H9 (cell line): Measurements from ENCODE around the gene SREBF1. TPM values are rescaled to one million over a fixed set of nuclear protein-coding genes. Genes with fewer than 3 reads are reported as not detected.
A peak's percentile ranks its signal among the peaks of the same experiment; 100 is the strongest.

Experiments
- DNase-seq: peaks from one replicate; pipeline ENCODE4 v3.0.0-alpha.2; 2017
- H2AFZ ChIP-seq: one replicate; pipeline ENCODE4 v1.6.1; 2013; ENCODE audit warnings: mild to moderate bottlenecking, low read length, control low read depth, moderate library complexity
- H2AK5ac ChIP-seq: 2 replicates; pipeline ENCODE4 v1.6.1; 2013; ENCODE audit warnings: low read length, control low read depth, mixed read lengths; ENCODE audit not compliant: insufficient read length
- H2BK120ac ChIP-seq: one replicate; pipeline ENCODE4 v1.6.1; 2013; ENCODE audit warnings: low read depth, mild to moderate bottlenecking, low read length, control low read depth, inconsistent platforms; ENCODE audit not compliant: poor library complexity, severe bottlenecking
- H2BK12ac ChIP-seq: 2 replicates; pipeline ENCODE4 v1.6.1; 2013; ENCODE audit warnings: low read length, control low read depth, mixed read lengths, low read depth; ENCODE audit not compliant: insufficient read length
- H2BK15ac ChIP-seq: 2 replicates; pipeline ENCODE4 v1.6.1; 2013; ENCODE audit warnings: low read depth, low read length, control low read depth
- H2BK20ac ChIP-seq: one replicate; pipeline ENCODE4 v1.6.1; 2013; ENCODE audit warnings: low read depth, mild to moderate bottlenecking, low read length, control low read depth, inconsistent platforms; ENCODE audit not compliant: poor library complexity, severe bottlenecking
- H2BK5ac ChIP-seq: 2 replicates; pipeline ENCODE4 v1.6.1; 2013; ENCODE audit warnings: low read length, control low read depth, mixed read lengths; ENCODE audit not compliant: insufficient read length
- H3K14ac ChIP-seq: 2 replicates; pipeline ENCODE4 v1.6.1; 2013; ENCODE audit warnings: low read length, control low read depth; ENCODE audit not compliant: insufficient read depth
- H3K18ac ChIP-seq: 2 replicates; pipeline ENCODE4 v1.6.1; 2013; ENCODE audit warnings: low read depth, mild to moderate bottlenecking, mixed read lengths, low read length, control low read depth; ENCODE audit not compliant: insufficient read length
- H3K23ac ChIP-seq: 2 replicates; pipeline ENCODE4 v1.6.1; 2013; ENCODE audit warnings: low read length, control low read depth, mixed read lengths, low read depth; ENCODE audit not compliant: insufficient read length
- H3K23me2 ChIP-seq: 2 replicates; pipeline ENCODE4 v1.6.1; 2013; ENCODE audit warnings: low read depth, mild to moderate bottlenecking, mixed read lengths, low read length, control low read depth; ENCODE audit not compliant: insufficient read length, poor library complexity, severe bottlenecking
- H3K27ac ChIP-seq: 2 replicates; pipeline ENCODE4 v1.5.1; 2013; ENCODE audit warnings: low read length, control low read depth, mixed read lengths, low read depth; ENCODE audit not compliant: insufficient read length
- H3K27me3 ChIP-seq: 2 replicates; pipeline ENCODE4 v1.6.1; 2013; ENCODE audit warnings: low read length, control low read depth, inconsistent platforms; ENCODE audit not compliant: insufficient read depth
- H3K4ac ChIP-seq: 2 replicates; pipeline ENCODE4 v1.6.1; 2013; ENCODE audit warnings: low read depth, mild to moderate bottlenecking, control low read depth, inconsistent platforms, low read length, moderate library complexity
- H3K4me1 ChIP-seq: 2 replicates; pipeline ENCODE4 v1.6.1; 2013; ENCODE audit warnings: low read length, control low read depth, inconsistent platforms; ENCODE audit not compliant: insufficient read depth
- H3K4me2 ChIP-seq: 2 replicates; pipeline ENCODE4 v1.6.1; 2013; ENCODE audit warnings: low read length, control low read depth, mixed read lengths; ENCODE audit not compliant: insufficient read length, insufficient read depth
- H3K56ac ChIP-seq: 2 replicates; pipeline ENCODE4 v1.6.1; 2013; ENCODE audit warnings: low read depth, mild to moderate bottlenecking, mixed read lengths, low read length, control low read depth; ENCODE audit not compliant: insufficient read length
- H3K79me1 ChIP-seq: 2 replicates; pipeline ENCODE4 v1.6.1; 2013; ENCODE audit warnings: low read depth, mild to moderate bottlenecking, moderate library complexity, low read length, control low read depth, inconsistent platforms; ENCODE audit not compliant: insufficient read depth, poor library complexity, severe bottlenecking
- H3K79me2 ChIP-seq: 2 replicates; pipeline ENCODE4 v1.6.1; 2013; ENCODE audit warnings: low read length, control low read depth, inconsistent platforms; ENCODE audit not compliant: insufficient read depth
- H3K9ac ChIP-seq: 2 replicates; pipeline ENCODE4 v1.6.1; 2013; ENCODE audit warnings: low read length, control low read depth, mixed read lengths; ENCODE audit not compliant: insufficient read length; ENCODE audit errors: extremely low read depth
- H3K9me3 ChIP-seq: one replicate; pipeline ENCODE4 v1.6.1; 2013; ENCODE audit warnings: low read depth, low read length, inconsistent platforms; ENCODE audit not compliant: control insufficient read depth
- H3T11ph ChIP-seq: one replicate; pipeline ENCODE4 v1.6.1; 2013; ENCODE audit warnings: mild to moderate bottlenecking, low read length, control low read depth, inconsistent platforms
- H4K20me1 ChIP-seq: one replicate; pipeline ENCODE4 v1.6.1; 2013; ENCODE audit not compliant: control insufficient read depth, insufficient read length, insufficient read depth
- H4K5ac ChIP-seq: 2 replicates; pipeline ENCODE4 v1.6.1; 2013; ENCODE audit warnings: low read depth, mild to moderate bottlenecking, mixed read lengths, low read length, control low read depth; ENCODE audit not compliant: insufficient read length
- H4K8ac ChIP-seq: replicated peaks from 2 replicates; pipeline ENCODE4 v1.6.1; 2013; ENCODE audit warnings: low read length, control low read depth, mixed read lengths, low read depth; ENCODE audit not compliant: insufficient read length
- H4K91ac ChIP-seq: 2 replicates; pipeline ENCODE4 v1.6.1; 2013; ENCODE audit warnings: low read depth, mild to moderate bottlenecking, moderate library complexity, mixed read lengths, low read length, control low read depth; ENCODE audit not compliant: insufficient read length
- H3K27ac Mint-ChIP-seq, 3 experiments: 2 replicates in 2 of 3; 3 replicates in 1 of 3; pipeline ENCODE4 v1.8.0; 2020 to 2021; ENCODE audit warnings: mixed read lengths in 3 of 3, mild to moderate bottlenecking in 1 of 3, moderate library complexity in 1 of 3
- H3K27me3 Mint-ChIP-seq: 2 replicates; pipeline ENCODE4 v1.8.0; 2021; ENCODE audit warnings: low read depth, mild to moderate bottlenecking, moderate library complexity, mixed read lengths
- H3K36me3 Mint-ChIP-seq, 3 experiments: 2 replicates in 2 of 3; 3 replicates in 1 of 3; pipeline ENCODE4 v1.8.0; 2020 to 2021; ENCODE audit warnings: low read depth in 3 of 3, mixed read lengths in 3 of 3; ENCODE audit not compliant: insufficient read depth in 1 of 3
- H3K4me1 Mint-ChIP-seq, 2 experiments: 2 replicates each; pipeline ENCODE4 v1.8.0; 2020; ENCODE audit warnings: mixed read lengths in 2 of 2
- H3K4me3 Mint-ChIP-seq, 2 experiments: 2 replicates in 1 of 2; 3 replicates in 1 of 2; pipeline ENCODE4 v1.8.0; 2020 to 2021; ENCODE audit warnings: mild to moderate bottlenecking in 2 of 2, mixed read lengths in 2 of 2, moderate library complexity in 1 of 2
- H3K9me3 Mint-ChIP-seq, 2 experiments: 2 replicates in 1 of 2; 3 replicates in 1 of 2; pipeline ENCODE4 v1.8.0; 2020; ENCODE audit warnings: mild to moderate bottlenecking in 2 of 2, mixed read lengths in 2 of 2, moderate library complexity in 1 of 2
- CTCF ChIP-seq: fragments of 200-600 bp; sonication (generic); conservative IDR thresholded peaks from 3 replicates; pipeline ENCODE4 v1.8.0; 2021; ENCODE audit warnings: antibody characterized with exemption, mild to moderate bottlenecking
- WGBS: extraction: QIAGEN DNeasy Blood & Tissue Kit; methylation state at CpG from one replicate; pipeline ENCODE4 v1.1.7; 2013; ENCODE audit warnings: missing lambda C conversion rate, low lambda C conversion rate, mixed read lengths; ENCODE audit not compliant: insufficient read length; ENCODE audit errors: extremely low coverage; 5-methylcytosine and 5-hydroxymethylcytosine counted together
- total RNA-seq: library from RNA; stranded (reverse); gene quantifications from 2 replicates; pipeline ENCODE4 v1.2.1, GENCODE V29; 2021

SREBF1 gene
- total RNA-seq, 1 experiment from 2014 or later, result 81.9 TPM

- H3T11ph ChIP-seq, result no peak overlapping the region
- DNase-seq, result no peak
- no peak overlapping the region for H4K5ac ChIP-seq
- H2AK5ac ChIP-seq, result no peak overlapping the region
- H3K27ac Mint-ChIP-seq, result peak overlapping the region in 1 of 3 experiments; percentile 59; a peak in 1 of 7 replicates
- H3K9me3 ChIP-seq, result no peaks in the 10 kb centered on the region
- no peak overlapping the region for H3K9ac ChIP-seq
- peaks cover 13 to 45% of the 10 kb centered on the region in 2 experiments for H3K4me1 Mint-ChIP-seq
- no peak overlapping the region for H3K4ac ChIP-seq
- no peak overlapping the region for H2BK20ac ChIP-seq
- H3K4me2 ChIP-seq, result no peak overlapping the region
- H2BK120ac ChIP-seq, result no peak overlapping the region
- H3K23ac ChIP-seq, result no peak overlapping the region
- no peaks in the 10 kb centered on the region for H3K79me2 ChIP-seq
- H3K9me3 Mint-ChIP-seq, result no peaks in the 10 kb centered on the region
- no peaks in the 10 kb centered on the region; the same call in 1 of the 2 replicates for H3K27me3 ChIP-seq
- H2BK12ac ChIP-seq, result no peak overlapping the region
- no peak overlapping the region for H4K8ac ChIP-seq
- H4K20me1 ChIP-seq, result no peaks in the 10 kb centered on the region
- no peak overlapping the region for H3K18ac ChIP-seq
- no peak overlapping the region for H3K27ac ChIP-seq
- H3K14ac ChIP-seq, result no peak overlapping the region
- no peak overlapping the region for H3K4me3 Mint-ChIP-seq
- no peaks in the 10 kb centered on the region for H3K79me1 ChIP-seq
- H2AFZ ChIP-seq, result no peak overlapping the region
- H4K91ac ChIP-seq, result no peak overlapping the region
- no peak overlapping the region for H2BK5ac ChIP-seq
- no peak for TF ChIP-seq CTCF
- no peaks in the 10 kb centered on the region for H3K23me2 ChIP-seq
- no peaks in the 10 kb centered on the region for H3K4me1 ChIP-seq
- H3K27me3 Mint-ChIP-seq, result peaks cover 24% of the 10 kb centered on the region
- no peak overlapping the region for H2BK15ac ChIP-seq
- no peaks in the 10 kb centered on the region; a peak in 1 of 7 replicates for H3K36me3 Mint-ChIP-seq
- no CpG with 5 or more reads among the region's 7 CpGs for WGBS
- no peak overlapping the region for H3K56ac ChIP-seq
Observed at GRCh38 chr17:17767154-17767869, 69.5 kb downstream of the SREBF1 start.
